Esophagus muscularis mucosa (tissue), 4 donors: Measurements from ENCODE around the gene TRPT1. TPM values are rescaled to one million over a fixed set of nuclear protein-coding genes. Genes with fewer than 3 reads are reported as not detected.

ENCODE experiments used
- DNase-seq: peaks from one replicate; pipeline ENCODE4 v3.0.0-alpha.2; 2017; ENCODE audit errors: extremely low spot score
- H3K27ac ChIP-seq, 4 donors: fragments of 200-600 bp; sonication (generic); replicated peaks in 1 of 4; 1 replicate in 3 of 4; 2 replicates in 1 of 4; pipeline ENCODE4 v1.5.1; 2016 to 2019; ENCODE audit warnings: mild to moderate bottlenecking in 1 of 4
- H3K27me3 ChIP-seq, 4 donors: fragments of 200-600 bp; sonication (generic); one replicate each; pipeline versions ENCODE4 v1.5.1 to v1.6.0; 2016 to 2019
- H3K36me3 ChIP-seq, 4 donors: fragments of 200-600 bp; sonication (generic); one replicate each; pipeline ENCODE4 v1.5.1; 2016 to 2019
- H3K4me1 ChIP-seq, 4 donors: fragments of 200-600 bp; sonication (generic); one replicate each; pipeline ENCODE4 v1.5.1; 2016 to 2019
- H3K4me3 ChIP-seq, 4 donors: fragments of 200-600 bp; sonication (generic); 1 replicate in 2 of 4; 2 replicates in 2 of 4; pipeline ENCODE4 v1.5.1; 2016 to 2019; ENCODE audit warnings: mild to moderate bottlenecking in 4 of 4, moderate library complexity in 1 of 4
- H3K9me3 ChIP-seq, 4 donors: fragments of 200-600 bp; sonication (generic); 1 replicate in 3 of 4; 2 replicates in 1 of 4; pipeline ENCODE4 v1.5.1; 2016 to 2019
- CTCF ChIP-seq, 3 experiments: fragments of 200-600 bp in 2 of 3; fragments of 450-650 bp in 1 of 3; sonication (generic) in 2 of 3; IDR thresholded peaks; one replicate each; pipeline ENCODE4 v1.5.1; 2017 to 2019; ENCODE audit warnings: antibody characterized with exemption in 3 of 3, mild to moderate bottlenecking in 2 of 3, moderate library complexity in 1 of 3
- EP300 ChIP-seq: sonication (generic); formaldehyde crosslinking; IDR thresholded peaks from one replicate; pipeline ENCODE4 v1.6.1; 2017; ENCODE audit warnings: antibody characterized with exemption
- POLR2A ChIP-seq: fragments of 450-650 bp; IDR thresholded peaks from one replicate; pipeline ENCODE4 v1.6.1; 2017; ENCODE audit warnings: antibody characterized with exemption, moderate library complexity, mild to moderate bottlenecking, low read depth
- POLR2AphosphoS5 ChIP-seq, 2 donors: sonication (generic); formaldehyde crosslinking; IDR thresholded peaks; one replicate each; pipeline ENCODE4 v1.6.1; 2017; ENCODE audit warnings: antibody characterized with exemption in 2 of 2
- WGBS: methylation state at CpG from one replicate; pipeline ENCODE4 v1.1.5; 2018; 5-methylcytosine and 5-hydroxymethylcytosine counted together
- intact Hi-C: fragments of 100-400 bp; cut with DNase I; formaldehyde crosslinking; loops from one replicate; pipeline ENCODE4 v1.15.1; 2023
- total RNA-seq, 4 donors: library from RNA; depleted of rRNA; stranded (reverse); fragments of >200 nt; gene quantifications; one replicate each; pipeline versions ENCODE4 v1.1.0 to v1.2.1, GENCODE V29; 2016

The TRPT1 gene
- total RNA-seq, 4 donors from 2014 or later: 42.3 to 90.5 (median 72.1) TPM

GRCh38 chr11:64204464-64204989 lies 21.5 kb downstream of the TRPT1 start:
- DNase-seq: no peak
- H3K9me3 ChIP-seq: no peaks in the 10 kb centered on the region
- TF ChIP-seq EP300: no peak
- peak; percentile 53 to 79 (median 68) for TF ChIP-seq CTCF (IDR thresholded peaks at IDR 0.05)
- TF ChIP-seq POLR2AphosphoS5 (IDR thresholded peaks at IDR 0.05): peak; percentile 79 to 81
- TF ChIP-seq POLR2A: no peak
- H3K27me3 ChIP-seq: no peaks in the 10 kb centered on the region
- 29% methylated on average over 7 of the region's 7 CpGs for WGBS
- H3K27ac ChIP-seq: peak overlapping the region; percentile 1 to 45 (median 34)
- H3K36me3 ChIP-seq: peaks cover 37 to 81% (median 68%) of the 10 kb centered on the region in 4 donors
- no peak overlapping the region for H3K4me3 ChIP-seq
- intact Hi-C loops: loop anchor here (1.0 to 5.0 kb wide), 2 partner anchors 48 to 93 kb away; no protein-coding TSS in a partner anchor
- peaks cover 19 to 50% (median 35%) of the 10 kb centered on the region in 4 donors for H3K4me1 ChIP-seq

DNA sequence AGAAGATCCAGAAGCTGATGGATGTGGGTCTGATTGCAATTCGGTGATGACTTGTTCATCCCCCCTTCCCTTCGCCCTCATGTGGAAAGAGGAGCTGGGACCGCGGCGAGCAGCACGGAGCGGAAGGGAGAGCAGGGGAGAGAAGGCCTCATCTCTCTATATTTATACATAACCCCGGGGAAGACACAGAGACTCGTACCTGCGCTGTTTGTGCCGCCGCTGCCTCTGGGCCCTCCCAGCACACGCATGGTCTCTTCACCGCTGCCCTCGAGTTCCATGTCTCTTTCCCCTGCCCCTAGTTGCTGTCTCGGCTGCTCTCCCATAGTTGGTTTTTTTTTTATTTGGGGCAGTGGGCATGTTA lies 21.9 kb downstream of the TRPT1 start:
- H3K27ac ChIP-seq: peak overlapping the region in 1 of 4 donors; percentile 45
- no peak overlapping the region for H3K4me3 ChIP-seq
- peaks cover 40 to 85% (median 73%) of the 10 kb centered on the region in 4 donors for H3K36me3 ChIP-seq
- peaks cover 19 to 50% (median 35%) of the 10 kb centered on the region in 4 donors for H3K4me1 ChIP-seq
- no peak for TF ChIP-seq CTCF (IDR thresholded peaks at IDR 0.05)
- TF ChIP-seq EP300: no peak
- TF ChIP-seq POLR2AphosphoS5 (IDR thresholded peaks at IDR 0.05): no peak
- no peak for TF ChIP-seq POLR2A
- intact Hi-C loops: loop anchor here (1.0 to 5.0 kb wide), 2 partner anchors 48 to 93 kb away; no protein-coding TSS in a partner anchor
- H3K9me3 ChIP-seq: no peaks in the 10 kb centered on the region
- no peaks in the 10 kb centered on the region for H3K27me3 ChIP-seq
- 82% methylated on average over 16 of the region's 16 CpGs for WGBS
- no peak for DNase-seq

- DNase-seq: no peak
- TF ChIP-seq CTCF (IDR thresholded peaks at IDR 0.05): no peak
- Histone ChIP-seq H3K27me3 (no peaks in the 10 kb centered on the region), H3K27ac (no peak overlapping the region), H3K4me3 (no peak overlapping the region), H3K9me3 (no peaks in the 10 kb centered on the region), H3K36me3 (peaks cover 45 to 90% (median 77%) of the 10 kb centered on the region in 4 donors), H3K4me1 (peaks cover 19 to 46% (median 33%) of the 10 kb centered on the region in 4 donors)
- WGBS: 91% methylated on average over 26 of the region's 27 CpGs
- intact Hi-C loops: loop anchor here (1.0 to 5.0 kb wide), 2 partner anchors 49 to 94 kb away; no protein-coding TSS in a partner anchor
Measured at GRCh38 chr11:64203421-64204079, 22.4 kb downstream of the TRPT1 start.

- no peak overlapping the region for H3K4me3 ChIP-seq
- no peaks in the 10 kb centered on the region for H3K9me3 ChIP-seq
- H3K36me3 ChIP-seq: peaks cover 50 to 96% (median 83%) of the 10 kb centered on the region in 4 donors
- H3K4me1 ChIP-seq: peaks cover 13 to 41% (median 28%) of the 10 kb centered on the region in 4 donors
- 96% methylated on average over 9 of the region's 9 CpGs for WGBS
- H3K27me3 ChIP-seq: no peaks in the 10 kb centered on the region
- no peak for DNase-seq
- no peak overlapping the region for H3K27ac ChIP-seq
- intact Hi-C loops: loop anchor here (5.0 kb wide), 1 partner anchor 94 kb away; no protein-coding TSS in a partner anchor
- TF ChIP-seq CTCF (IDR thresholded peaks at IDR 0.05): no peak
- TF ChIP-seq POLR2A: no peak
- TF ChIP-seq POLR2AphosphoS5 (IDR thresholded peaks at IDR 0.05): no peak
- no peak for TF ChIP-seq EP300
Measured at GRCh38 chr11:64202992-64203391, 23.0 kb downstream of the TRPT1 start.
